Transverse colon (tissue), 4 donors: ENCODE data around the gene DYNC1LI2. TPM values are rescaled to one million over a fixed set of nuclear protein-coding genes. Genes with fewer than 3 reads are reported as not detected.

ENCODE experiments used
- DNase-seq: peaks from one replicate; pipeline ENCODE4 v3.0.0-alpha.2; 2019
- H3K27ac ChIP-seq, 4 donors: fragments of 200-600 bp; sonication (generic); 2 replicates each; pipeline ENCODE4 v1.5.1; 2016 to 2018; ENCODE audit warnings: inconsistent platforms in 4 of 4
- H3K27me3 ChIP-seq: fragments of 200-600 bp; sonication (generic); 2 replicates; pipeline ENCODE4 v1.5.1; 2017; ENCODE audit warnings: inconsistent platforms
- H3K36me3 ChIP-seq, 4 donors: fragments of 200-600 bp; sonication (generic); 2 replicates each; pipeline ENCODE4 v1.5.1; 2017 to 2019; ENCODE audit warnings: inconsistent platforms in 4 of 4
- H3K4me1 ChIP-seq, 4 donors: fragments of 200-600 bp; sonication (generic); 2 replicates each; pipeline ENCODE4 v1.5.1; 2017 to 2020; ENCODE audit warnings: inconsistent platforms in 4 of 4
- H3K4me3 ChIP-seq, 4 donors: fragments of 200-600 bp; sonication (generic); 1 replicate in 1 of 4; 2 replicates in 3 of 4; pipeline versions ENCODE4 v1.5.1 to v1.6.1; 2017 to 2019; ENCODE audit warnings: inconsistent platforms in 4 of 4
- H3K9me3 ChIP-seq, 2 donors: fragments of 200-600 bp; sonication (generic); 2 replicates each; pipeline ENCODE4 v1.5.1; 2017 to 2019; ENCODE audit warnings: inconsistent platforms in 2 of 2
- CTCF ChIP-seq, 5 experiments: fragments of 200-600 bp in 3 of 5; fragments of 450-650 bp in 2 of 5; sonication (generic) in 3 of 5; IDR thresholded peaks; 1 replicate in 2 of 5; 2 replicates in 3 of 5; pipeline ENCODE4 v1.5.1; 2016 to 2017; ENCODE audit warnings: antibody characterized with exemption in 5 of 5, inconsistent platforms in 3 of 5, mild to moderate bottlenecking in 2 of 5, moderate library complexity in 1 of 5
- EP300 ChIP-seq: sonication (generic); formaldehyde crosslinking; IDR thresholded peaks from one replicate; pipeline ENCODE4 v1.6.1; 2017; ENCODE audit warnings: antibody characterized with exemption, low read depth
- POLR2A ChIP-seq: fragments of 450-650 bp; IDR thresholded peaks from one replicate; pipeline ENCODE4 v1.6.1; 2016; ENCODE audit warnings: antibody characterized with exemption, mild to moderate bottlenecking, moderate library complexity
- POLR2AphosphoS5 ChIP-seq, 3 donors: sonication (generic); formaldehyde crosslinking; IDR thresholded peaks; one replicate each; pipeline ENCODE4 v1.6.1; 2016; ENCODE audit warnings: antibody characterized with exemption in 3 of 3
- WGBS, 2 donors: methylation state at CpG; one replicate each; pipeline ENCODE4 v1.1.5; 2018; ENCODE audit warnings: low coverage in 1 of 2; 5-methylcytosine and 5-hydroxymethylcytosine counted together
- in situ Hi-C, 4 donors: fragments of 200-750 bp; cut with MboI; loops; one replicate each; pipeline versions ENCODE4 v1.15.0 to v1.15.1; 2017; ENCODE audit warnings: low sequenced_read_pairs in 3 of 4, low pct_ligation_motif_present in 1 of 4, low pct_unique_long_range_greater_than_20kb in 1 of 4
- intact Hi-C: fragments of 100-400 bp; cut with DNase I; formaldehyde crosslinking; loops from one replicate; pipeline ENCODE4 v1.15.1; 2023; ENCODE audit warnings: low total_unique reads
- total RNA-seq, 4 donors: library from RNA; depleted of rRNA; stranded (reverse); fragments of >200 nt; gene quantifications; one replicate each; pipeline ENCODE4 v1.1.0, GENCODE V29; 2016

The DYNC1LI2 gene
- total RNA-seq, 4 donors from 2014 or later, result 199 to 393 (median 284) TPM

GRCh38 chr16:66752379-66752778 is 970 bp upstream of the DYNC1LI2 start:
- Histone ChIP-seq H3K4me3 (no peak overlapping the region), H3K4me1 (peaks cover 14 to 38% (median 25%) of the 10 kb centered on the region in 4 donors), H3K36me3 (peaks cover 0 to 4% (median 0%) of the 10 kb centered on the region in 4 donors), H3K27me3 (no peaks in the 10 kb centered on the region), H3K9me3 (no peaks in the 10 kb centered on the region), H3K27ac (peak overlapping the region in 1 of 4 donors; percentile 98)
- 70 to 76% methylated on average over 6 of the region's 6 CpGs for WGBS, 2 donors
- intact Hi-C loops, result no loop called here
- DNase-seq, result no peak
- TF ChIP-seq CTCF (IDR thresholded peaks at IDR 0.05), result no peak
- no peak for TF ChIP-seq EP300
- no peak for TF ChIP-seq POLR2A
- no peak for TF ChIP-seq POLR2AphosphoS5 (IDR thresholded peaks at IDR 0.05)
- in situ Hi-C loops, result no loop called here

- Histone ChIP-seq H3K27me3 (no peaks in the 10 kb centered on the region), H3K36me3 (peaks cover 0 to 4% (median 0%) of the 10 kb centered on the region in 4 donors), H3K4me1 (peaks cover 14 to 42% (median 28%) of the 10 kb centered on the region in 4 donors), H3K27ac (peak overlapping the region; percentile 92 to 98 (median 95)), H3K4me3 (peak overlapping the region in 3 of 4 donors; percentile 95 to 100 (median 97)), H3K9me3 (no peaks in the 10 kb centered on the region)
- in situ Hi-C loops (no loop called here), intact Hi-C loops (no loop called here)
- WGBS, 2 donors, result 37% methylated on average over 3 of the region's 3 CpGs; no CpG with 5 or more reads in 1 of the 2 donors
- TF ChIP-seq POLR2A (no peak), CTCF (IDR thresholded peaks at IDR 0.05) (no peak), POLR2AphosphoS5 (IDR thresholded peaks at IDR 0.05) (no peak), EP300 (no peak)
- no peak for DNase-seq
Measured at GRCh38 chr16:66751992-66752322, 548 bp upstream of the DYNC1LI2 start.

GRCh38 chr16:66751053-66751302 is 431 bp downstream of the DYNC1LI2 start:
- peaks cover 17 to 52% (median 36%) of the 10 kb centered on the region in 4 donors for H3K4me1 ChIP-seq
- H3K27ac ChIP-seq, result peak overlapping the region; percentile 92 to 98 (median 95)
- DNase-seq, result peak; percentile 48
- TF ChIP-seq POLR2A (no peak), CTCF (IDR thresholded peaks at IDR 0.05) (no peak), POLR2AphosphoS5 (IDR thresholded peaks at IDR 0.05) (no peak), EP300 (no peak)
- no peaks in the 10 kb centered on the region for H3K27me3 ChIP-seq
- in situ Hi-C loops (no loop called here), intact Hi-C loops (no loop called here)
- peaks cover 0 to 4% (median 0%) of the 10 kb centered on the region in 4 donors for H3K36me3 ChIP-seq
- WGBS, 2 donors, result 0% methylated on average over 20 of the region's 22 CpGs; no CpG with 5 or more reads in 1 of the 2 donors
- no peaks in the 10 kb centered on the region for H3K9me3 ChIP-seq
- H3K4me3 ChIP-seq, result peak overlapping the region; percentile 95 to 100 (median 98)

- Histone ChIP-seq H3K4me1 (peaks cover 17 to 53% (median 36%) of the 10 kb centered on the region in 4 donors), H3K9me3 (no peaks in the 10 kb centered on the region), H3K27ac (peak overlapping the region; percentile 92 to 98 (median 95)), H3K27me3 (no peaks in the 10 kb centered on the region), H3K4me3 (peak overlapping the region; percentile 95 to 100 (median 98)), H3K36me3 (peaks cover 0 to 7% (median under 1%) of the 10 kb centered on the region in 4 donors)
- in situ Hi-C loops (no loop called here), intact Hi-C loops (no loop called here)
- TF ChIP-seq EP300 (no peak), POLR2A (no peak), POLR2AphosphoS5 (IDR thresholded peaks at IDR 0.05) (no peak), CTCF (IDR thresholded peaks at IDR 0.05) (no peak)
- WGBS, 2 donors, result 0 to 13% methylated on average over 2 to 12 of the region's 12 CpGs
- DNase-seq, result no peak
Measured at GRCh38 chr16:66750279-66751052, 943 bp downstream of the DYNC1LI2 start.
